NCI-H1436 (cell line): ENCODE measurements around the gene SGO1.
"Not testable (repeated sequence)": the region's sequence is repeated elsewhere in the genome, so short reads cannot be mapped to it uniquely, and the experiment has no call there.

ENCODE experiments used
- DNase-seq: peaks from one replicate; lab custom pipeline; 2025; lab: John Stamatoyannopoulos, UW

SGO1 gene

GRCh38 chr3:20185679-20186599 is at the start of gene SGO1:
SGO1 (minus strand) TSS chr3:20186206; CDS start chr3:20184027, 2,179 bp downstream.
- peak; percentile 81 for DNase-seq

GRCh38 chr3:20235796-20236195 is 49.8 kb upstream of the SGO1 start:
- DNase-seq: no peak

GRCh38 chr3:20232906-20233780 is 47.1 kb upstream of the SGO1 start:
- no peak for DNase-seq

- DNase-seq: no peak
These were observed 44.9 kb upstream of the SGO1 start for GRCh38 chr3:20230954-20231353.

GRCh38 chr3:20225769-20226168 is 39.8 kb upstream of the SGO1 start:
- no peak for DNase-seq

- no peak for DNase-seq
These were observed 36.3 kb upstream of the SGO1 start for GRCh38 chr3:20222274-20222673.

- DNase-seq: no peak
These were observed 32.2 kb upstream of the SGO1 start for GRCh38 chr3:20218215-20218614.

GRCh38 chr3:20215636-20216035 is 29.6 kb upstream of the SGO1 start:
- no peak for DNase-seq

- DNase-seq: not testable (repeated sequence)
These were observed 27.5 kb upstream of the SGO1 start for GRCh38 chr3:20213491-20213890.

- not testable (repeated sequence) for DNase-seq
These were observed 21.9 kb upstream of the SGO1 start for GRCh38 chr3:20207945-20208344.

GRCh38 chr3:20205898-20206297 is 19.9 kb upstream of the SGO1 start:
- DNase-seq: not testable (repeated sequence)

GRCh38 chr3:20201143-20201542 is 15.1 kb upstream of the SGO1 start:
- no peak for DNase-seq

- DNase-seq: no peak
These were observed 11.8 kb upstream of the SGO1 start for GRCh38 chr3:20197775-20198174.

GRCh38 chr3:20194793-20195460 is 8.9 kb upstream of the SGO1 start:
- DNase-seq: no peak

GRCh38 chr3:20190991-20191390 is 5.0 kb upstream of the SGO1 start:
- no peak for DNase-seq

- no peak for DNase-seq
These were observed 596 bp upstream of the SGO1 start for GRCh38 chr3:20186600-20187004.

GRCh38 chr3:20185331-20185678 is 701 bp downstream of the SGO1 start:
- DNase-seq: no peak

GRCh38 chr3:20182206-20182605 is 3.8 kb downstream of the SGO1 start:
- DNase-seq: no peak

- no peak for DNase-seq
These were observed 4.7 kb downstream of the SGO1 start for GRCh38 chr3:20181276-20181675.

- DNase-seq: peak; percentile 30
These were observed 12.1 kb downstream of the SGO1 start for GRCh38 chr3:20173844-20174410.

GRCh38 chr3:20161714-20162113 is 24.3 kb downstream of the SGO1 start:
- no peak for DNase-seq

- DNase-seq: no peak
These were observed 25.8 kb downstream of the SGO1 start for GRCh38 chr3:20160230-20160629.
